ENCODE data around the gene KCNF1. TPM values are rescaled to one million over a fixed set of nuclear protein-coding genes. Genes with fewer than 3 reads are reported as not detected.

The KCNF1 gene
- polyA plus RNA-seq, 1 donor from 2014 or later: 11.4 TPM

Small RNA genes lying within 50 kb of the gene (small RNA-seq; reads per million reads assigned to genes)
- gene AC079587.1: 0 reads per million in 3 experiments

Other genes starting within 250 kb of the KCNF1 start
- gene NOL10, start 222.0 kb upstream of the KCNF1 start, polyA plus RNA-seq: 10.7 and 13.0 TPM in 2 replicates
- gene ATP6V1C2, start 190.3 kb upstream of the KCNF1 start, polyA plus RNA-seq: 0.64 TPM in 1 of 2 replicates, not detected in the other
- gene PDIA6, start 99.1 kb upstream of the KCNF1 start, polyA plus RNA-seq: 109 and 124 TPM in 2 replicates
- 7.0 and 16.7 TPM in 2 replicates for gene SLC66A3, start 243.5 kb downstream of the KCNF1 start, polyA plus RNA-seq